ENCODE data around the gene NSG2.

The NSG2 gene

GRCh38 chr5:174155281-174155680 is 109.8 kb downstream of the NSG2 start:
- DNase-seq = no peak

GRCh38 chr5:174155706-174156105 is 110.2 kb downstream of the NSG2 start:
- no peak for DNase-seq

GRCh38 chr5:174157048-174157447 is 111.5 kb downstream of the NSG2 start:
- no peak for DNase-seq
